Activated naive CD8-positive, alpha-beta T cell treated with anti-CD3 and anti-CD28 coated beads, Interleukin-2, amount 50 U/mL, for 16 hours (primary cell): ENCODE results near the gene KCNN4.
"Not testable (repeated sequence)": the region's sequence is repeated elsewhere in the genome, so short reads cannot be mapped to it uniquely, and the experiment has no call there.

Source experiments
- DNase-seq: peaks from one replicate; pipeline ENCODE4 v3.0.0-alpha.2; 2020; ENCODE audit warnings: low read depth, low spot score

The KCNN4 gene

DNA sequence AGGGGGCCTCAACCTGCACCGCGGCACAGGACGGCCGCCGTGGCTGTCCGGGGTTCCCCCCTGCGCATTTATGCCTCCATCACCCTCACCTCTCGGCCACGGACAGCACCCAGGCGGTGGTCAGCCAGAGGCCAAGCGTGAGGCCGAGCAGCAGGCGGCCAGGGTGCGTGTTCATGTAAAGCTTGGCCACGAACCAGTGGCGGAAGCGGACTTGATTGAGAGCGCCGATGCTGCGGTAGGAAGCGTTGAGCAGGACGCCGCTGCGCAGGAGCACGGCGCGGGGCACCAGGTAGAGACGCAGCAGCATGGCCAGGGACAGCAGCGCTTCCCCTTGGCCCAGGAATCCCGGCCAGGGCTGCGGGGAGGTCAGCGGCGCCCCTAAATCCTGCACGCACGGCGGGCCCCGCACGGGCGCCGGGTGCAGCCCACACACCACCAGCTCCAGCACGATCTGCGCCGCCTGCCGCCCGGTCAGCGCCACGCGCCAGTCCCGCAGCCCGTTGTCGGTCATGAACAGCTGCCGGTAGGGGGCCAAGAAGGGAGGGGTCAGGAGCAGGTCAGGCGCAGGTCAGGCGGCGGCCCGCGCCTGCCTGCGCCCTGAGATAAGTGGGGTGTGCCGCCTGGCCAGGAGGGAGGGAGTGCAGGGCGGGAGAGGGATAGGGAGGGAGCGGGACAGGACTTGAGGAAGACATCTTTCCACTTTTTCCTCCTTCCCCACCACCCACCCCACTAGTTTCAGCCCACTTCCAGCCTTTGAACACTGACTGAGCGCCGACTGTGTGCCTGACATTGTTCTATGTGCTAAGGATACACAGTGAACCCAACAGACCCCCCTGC is 6.5 kb downstream of the KCNN4 start:
- no peak for DNase-seq

DNA sequence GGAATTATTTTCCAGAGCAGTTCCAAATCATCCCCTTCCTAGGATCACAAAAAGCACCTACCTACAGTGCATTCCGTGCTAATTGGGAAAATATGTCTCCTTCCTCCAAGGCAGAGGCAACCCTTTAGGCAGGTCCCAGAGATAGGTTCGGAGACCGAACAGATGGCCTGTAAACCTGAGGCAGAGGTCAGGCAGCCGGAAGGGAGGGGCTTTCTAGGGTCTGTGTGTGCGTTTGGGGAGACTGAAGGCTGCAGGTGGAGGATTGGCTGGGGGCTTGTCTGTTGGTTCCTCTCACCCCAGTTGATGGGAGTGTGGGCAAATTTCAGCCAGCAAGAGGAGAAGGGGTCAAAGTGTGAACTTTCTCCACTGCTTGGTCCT is 7.1 kb downstream of the KCNN4 start:
- no peak for DNase-seq

DNA sequence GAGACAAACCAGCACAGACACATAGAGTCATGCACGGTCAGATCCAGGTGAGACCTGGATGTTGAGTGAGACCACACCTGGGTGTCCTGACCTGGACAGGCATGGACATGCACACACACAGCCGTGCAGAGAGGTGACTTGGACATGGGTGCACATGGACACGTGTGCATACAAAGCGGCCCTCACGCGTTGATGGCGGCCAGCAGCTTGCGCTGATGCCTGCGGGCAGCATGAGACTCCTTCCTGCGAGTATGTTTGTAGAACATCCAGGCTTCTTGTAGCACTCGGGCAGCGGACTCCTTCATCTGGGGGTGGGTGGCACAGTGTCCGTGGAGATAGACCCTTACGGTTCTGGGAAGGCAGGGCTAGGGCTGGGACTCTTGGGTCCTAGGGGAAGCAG is 11.5 kb downstream of the KCNN4 start:
- DNase-seq = no peak

DNA sequence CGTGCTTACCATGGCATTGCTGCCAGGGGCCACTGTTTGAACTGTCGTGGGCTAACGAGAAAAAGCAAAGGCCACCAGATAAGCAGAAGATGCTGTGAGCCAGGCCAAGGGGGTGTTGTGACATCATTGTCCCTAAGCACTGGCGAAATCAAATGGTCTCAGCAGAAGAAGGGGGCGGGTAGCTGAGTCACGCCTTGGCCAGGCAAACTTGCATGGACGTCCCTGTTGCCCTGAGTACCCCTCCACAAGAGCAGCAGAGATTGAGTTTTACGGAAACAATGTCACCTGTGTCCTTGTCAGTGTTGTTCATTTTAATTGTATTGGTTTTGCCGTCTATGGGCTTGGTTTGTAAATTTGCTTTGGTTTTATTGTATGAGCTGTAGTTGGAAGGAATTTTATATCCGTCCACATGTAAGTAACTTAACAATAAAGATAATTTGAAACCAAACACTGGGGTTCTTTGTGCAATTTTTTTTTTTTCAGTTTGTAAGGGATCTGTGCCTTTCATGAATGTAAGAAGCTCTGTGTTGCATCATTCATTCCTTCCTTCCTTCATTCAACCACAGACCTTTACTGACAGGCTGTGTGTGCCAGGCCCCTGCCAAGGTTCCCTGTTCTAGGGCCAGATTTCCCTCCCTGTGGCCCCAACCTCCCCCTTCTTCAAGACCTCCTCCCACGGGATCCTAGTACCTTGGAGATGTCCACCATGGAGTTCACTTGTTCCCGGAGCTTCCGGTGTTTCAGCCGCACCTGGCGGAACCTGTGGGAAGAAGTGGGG is 12.3 kb downstream of the KCNN4 start:
- no peak for DNase-seq

DNA sequence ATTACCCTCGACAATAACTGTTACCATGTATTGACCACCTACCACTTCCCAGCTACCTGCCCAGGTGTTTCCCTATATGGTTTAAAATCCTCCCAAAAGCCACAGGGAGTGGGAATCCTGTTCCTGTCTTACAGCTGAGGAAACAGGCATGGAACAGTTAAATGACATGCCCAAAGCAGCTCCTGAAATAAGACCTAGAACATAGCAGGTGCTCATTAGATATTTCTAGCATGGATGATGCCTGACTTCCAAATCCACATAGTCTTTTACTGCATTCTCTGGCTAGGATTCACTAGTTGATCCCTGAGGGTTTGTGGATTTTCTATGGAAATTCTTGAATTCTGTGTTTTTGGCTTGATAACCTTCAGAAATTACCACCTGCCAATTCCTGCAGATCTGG is 13.0 kb downstream of the KCNN4 start:
- DNase-seq = no peak

DNA sequence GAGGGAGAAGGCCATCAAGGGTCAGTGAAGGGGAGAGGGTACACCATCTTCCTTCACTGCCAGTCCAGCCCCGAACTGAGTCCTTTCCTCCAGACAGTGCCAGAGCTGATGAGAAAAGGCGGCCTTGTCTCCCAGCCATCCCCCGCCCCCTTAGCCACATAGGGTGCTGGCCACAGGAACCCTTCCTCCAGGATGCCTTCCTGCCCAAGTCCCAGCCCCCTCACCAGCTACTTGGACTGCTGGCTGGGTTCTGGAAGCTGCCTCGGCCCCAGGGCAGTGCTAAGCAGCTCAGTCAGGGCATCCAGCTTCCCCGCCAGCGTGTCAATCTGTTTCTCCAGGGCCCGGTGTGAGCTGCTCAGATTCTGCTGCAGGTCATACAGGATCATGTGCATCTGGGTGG is 13.5 kb downstream of the KCNN4 start:
- DNase-seq = no peak

DNA sequence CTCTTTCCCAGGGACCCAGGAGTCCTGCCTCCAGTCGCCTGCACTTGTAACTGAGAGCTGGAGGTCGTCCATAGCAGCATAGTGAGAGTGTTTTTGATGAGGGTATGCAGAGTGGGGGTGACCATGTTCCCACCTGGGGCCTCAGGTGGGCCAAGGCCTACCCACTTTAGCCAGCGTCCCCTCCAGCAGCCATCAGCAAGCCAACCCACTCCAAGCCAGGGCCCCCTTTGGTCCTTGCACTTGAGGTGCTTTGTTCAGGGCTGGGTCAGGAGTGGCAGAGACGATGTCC is 14.1 kb downstream of the KCNN4 start:
- DNase-seq = no peak

DNA sequence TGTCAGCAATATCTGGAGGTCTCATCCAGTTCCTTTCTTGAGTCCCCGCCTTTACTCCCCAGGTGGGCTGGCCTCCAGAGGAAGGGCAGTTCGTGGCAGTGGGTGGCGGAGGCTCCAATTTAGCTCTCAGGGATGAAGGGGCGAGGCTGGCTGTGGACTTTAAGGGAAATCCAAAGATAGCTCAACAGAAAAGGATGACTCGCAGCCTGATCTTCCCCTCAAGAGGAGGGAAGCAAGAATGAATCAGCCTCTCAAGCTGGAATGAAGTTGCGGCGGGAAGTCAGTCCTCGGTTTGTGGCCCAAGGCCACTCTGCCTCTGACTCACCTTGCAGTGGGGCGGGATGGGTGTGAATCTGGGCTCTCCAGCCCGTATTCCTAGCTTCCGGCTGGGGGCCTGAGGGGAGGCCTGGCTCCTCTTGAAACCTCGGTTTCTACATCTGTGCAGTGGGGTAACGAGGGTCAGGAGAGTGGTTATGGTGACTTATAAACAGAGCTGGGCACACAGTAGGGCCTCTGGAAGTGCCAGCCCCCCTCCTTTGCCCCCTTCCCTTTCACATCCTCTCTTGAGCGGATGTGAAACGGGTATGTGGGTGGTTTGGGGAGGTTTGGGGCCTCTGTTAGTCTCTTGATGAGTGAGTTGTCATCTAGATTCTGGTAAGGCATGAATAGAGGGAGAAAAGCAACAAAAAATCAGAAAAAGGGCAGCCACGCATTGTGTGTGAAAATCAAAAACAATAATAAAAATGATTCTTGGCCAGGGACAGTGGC is 15.5 kb downstream of the KCNN4 start:
- DNase-seq = peak; percentile 32

DNA sequence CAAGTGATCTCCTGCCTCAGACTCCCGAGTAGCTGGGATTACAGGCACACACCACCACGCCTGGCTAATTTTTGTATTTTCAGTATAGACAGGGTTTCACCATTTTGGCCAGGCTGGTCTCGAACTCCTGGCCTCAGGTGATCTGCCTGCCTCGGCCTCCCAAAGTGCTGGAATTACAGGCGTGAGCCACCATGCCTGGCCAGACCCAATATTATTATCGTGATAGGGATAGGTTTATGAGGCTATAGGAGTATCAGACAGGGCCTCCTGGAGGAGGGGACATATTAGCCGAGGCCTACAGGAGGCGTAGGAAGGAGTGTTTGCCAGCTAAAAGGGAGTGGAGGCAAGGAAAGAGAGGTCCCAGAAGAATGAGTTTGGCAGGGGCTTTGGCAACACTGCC is 16.1 kb downstream of the KCNN4 start:
- not testable (repeated sequence) for DNase-seq

DNA sequence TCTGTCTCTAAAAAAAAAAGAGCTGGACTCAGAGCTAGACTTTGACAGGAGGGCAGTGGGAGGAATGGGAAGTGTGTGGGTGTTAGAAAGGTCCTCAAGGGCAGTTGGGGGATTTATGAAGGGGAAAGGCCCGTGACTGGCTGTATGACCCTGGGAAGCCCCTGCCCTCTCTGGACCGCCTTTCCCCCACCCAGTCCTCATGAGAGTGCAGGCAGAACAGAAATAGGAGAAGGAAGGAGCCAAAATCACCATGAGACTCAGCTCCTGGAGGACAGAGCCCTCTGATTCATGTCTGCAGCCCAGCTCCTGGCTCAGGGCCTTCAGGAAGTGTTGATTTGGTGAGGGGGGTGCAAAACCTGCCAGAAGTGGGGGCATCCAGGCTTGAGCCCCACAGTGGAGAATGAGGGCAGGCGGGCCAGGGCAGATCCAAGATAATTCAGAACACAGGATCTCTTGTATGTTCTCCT is 17.3 kb downstream of the KCNN4 start:
- DNase-seq = no peak

DNA sequence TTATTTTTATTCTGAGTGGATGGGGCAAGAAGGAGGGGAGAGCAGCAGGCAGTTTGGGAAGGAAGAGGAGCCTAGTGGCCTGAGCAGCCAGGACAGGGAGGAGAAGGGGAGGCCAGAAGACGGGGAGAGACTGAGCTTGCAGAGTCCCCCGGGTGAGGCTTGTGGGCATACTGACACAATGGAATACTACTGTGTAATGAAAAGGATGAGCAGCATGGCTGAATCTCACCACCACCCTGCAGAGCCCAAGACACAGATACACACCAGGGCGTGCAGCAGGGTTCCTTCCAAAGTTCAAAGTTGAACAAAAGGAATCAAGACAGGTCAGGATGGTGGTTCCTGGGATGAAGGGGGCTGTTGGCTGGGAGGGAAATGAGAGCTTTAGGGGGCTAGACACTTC is 18.0 kb downstream of the KCNN4 start:
- no peak for DNase-seq

DNA sequence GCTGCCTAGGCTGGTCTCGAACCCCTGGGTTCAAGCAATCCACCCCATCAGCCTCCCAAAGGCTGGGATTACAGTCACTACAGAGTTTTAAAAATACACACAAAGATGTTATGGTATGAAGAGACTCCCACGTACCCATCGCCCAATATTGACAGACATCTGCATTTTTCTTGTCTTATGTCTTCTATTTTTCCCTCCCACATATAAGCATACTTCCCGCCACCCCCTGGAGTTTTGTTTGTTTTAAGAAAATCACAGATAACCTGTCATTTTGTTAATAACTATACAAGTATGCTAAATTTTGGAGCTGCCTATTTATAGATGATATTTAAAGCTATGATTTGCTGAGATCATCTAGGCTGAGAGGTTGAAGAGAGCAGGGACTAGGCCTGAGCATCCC is 19.8 kb downstream of the KCNN4 start:
- no peak for DNase-seq

DNA sequence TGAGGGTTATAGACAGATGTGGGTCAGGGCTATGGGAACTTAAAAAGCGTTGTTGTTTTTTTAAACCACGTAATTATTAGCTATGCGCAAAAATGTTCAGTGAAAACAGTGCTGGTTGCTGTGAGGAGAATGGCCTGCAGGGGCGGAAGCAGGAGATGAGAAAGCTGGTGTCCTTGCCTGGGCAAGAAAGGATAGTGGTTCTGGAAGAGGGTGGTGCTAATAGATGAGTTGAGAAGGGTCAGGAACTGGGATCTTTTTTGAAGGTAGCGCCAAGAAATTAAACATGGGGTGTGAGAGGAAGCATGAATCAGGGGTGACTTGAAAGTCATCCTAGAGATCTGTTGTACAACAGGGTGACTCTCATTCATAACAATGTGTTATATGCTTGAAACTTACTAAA is 21.3 kb downstream of the KCNN4 start:
- DNase-seq = no peak

DNA sequence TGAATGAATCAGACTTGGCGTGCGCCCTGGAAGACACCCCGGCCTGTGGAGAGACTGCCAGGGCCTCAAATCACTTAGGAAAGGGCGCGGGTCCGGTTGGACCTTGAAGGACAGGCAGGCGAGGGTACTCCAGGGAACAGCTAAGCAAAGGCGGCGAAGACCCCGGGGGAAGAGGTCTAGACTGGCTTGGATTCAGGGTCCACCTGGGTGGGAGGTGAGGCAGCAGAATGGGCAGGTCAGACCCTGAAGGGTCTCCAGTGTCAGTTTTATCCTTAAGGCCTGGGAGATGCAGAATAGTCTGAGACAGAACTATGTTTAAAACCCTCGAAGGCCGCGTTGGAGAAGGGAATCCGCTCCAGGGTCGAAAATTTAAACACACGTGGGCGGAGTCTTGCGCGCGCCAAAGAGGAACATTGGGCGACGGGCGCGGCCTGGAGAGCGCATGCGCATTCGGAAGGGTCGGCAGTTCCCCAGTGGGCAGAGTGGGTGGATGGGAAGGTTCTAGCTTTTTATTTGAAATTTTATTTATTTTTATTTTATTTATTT is 25.4 kb downstream of the KCNN4 start:
- DNase-seq = peak; percentile 38

DNA sequence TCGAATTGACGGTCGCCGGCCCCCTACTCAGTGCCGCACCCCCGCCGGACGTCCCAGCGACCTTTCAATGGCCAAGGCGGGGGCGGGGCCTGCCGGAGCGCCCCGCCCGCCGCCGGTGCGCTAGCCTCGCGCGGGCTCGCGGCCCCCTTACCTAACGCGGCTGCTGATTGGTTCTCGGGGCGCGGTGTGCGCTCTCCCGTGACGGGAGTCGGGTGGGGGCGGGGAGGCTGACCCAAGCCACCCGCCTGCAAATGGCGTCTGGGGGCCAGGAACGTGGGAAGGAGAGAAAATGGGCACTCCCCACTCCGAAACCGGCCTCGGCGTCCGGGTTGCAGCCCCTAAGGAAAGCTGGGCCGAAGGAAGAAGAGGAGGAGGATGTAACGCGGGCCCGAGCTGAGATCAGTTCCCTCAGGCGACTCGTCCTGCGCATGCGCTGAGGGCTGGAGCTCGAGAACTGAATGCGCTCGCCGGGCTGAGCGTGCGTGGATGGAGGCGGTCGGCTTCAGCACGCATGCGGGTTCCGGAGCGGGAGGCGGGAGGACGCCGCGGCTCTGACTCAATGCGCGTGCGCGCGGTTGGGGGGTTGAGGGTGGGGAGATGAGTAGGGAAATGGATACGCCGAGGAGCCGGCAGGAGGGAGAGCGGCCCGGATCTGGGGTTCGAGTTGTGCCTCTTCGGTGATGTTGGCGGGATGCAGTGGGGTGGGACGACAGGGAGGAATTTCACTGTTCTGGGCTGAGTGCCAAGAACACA is 26.1 kb downstream of the KCNN4 start, which contains the start of gene SMG9:
TSS of gene SMG9 (minus strand) at position 460 of the 753 bp plus-strand sequence. CDS start 4,221 bp downstream, outside the sequence.
- peak; percentile 94 for DNase-seq

DNA sequence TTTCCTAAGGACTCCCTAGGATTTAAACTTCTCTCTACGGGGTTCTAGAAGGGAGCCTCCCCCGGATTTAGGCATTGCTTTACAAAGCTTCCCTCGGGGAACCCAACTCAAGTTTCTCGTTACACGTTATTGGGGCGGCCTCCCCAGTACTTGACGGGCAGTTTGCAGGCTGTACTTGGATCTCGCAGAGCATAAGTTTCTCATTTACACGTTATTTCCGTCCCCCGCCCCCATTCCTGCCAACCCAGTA is 26.6 kb downstream of the KCNN4 start:
- DNase-seq = peak; percentile 71

DNA sequence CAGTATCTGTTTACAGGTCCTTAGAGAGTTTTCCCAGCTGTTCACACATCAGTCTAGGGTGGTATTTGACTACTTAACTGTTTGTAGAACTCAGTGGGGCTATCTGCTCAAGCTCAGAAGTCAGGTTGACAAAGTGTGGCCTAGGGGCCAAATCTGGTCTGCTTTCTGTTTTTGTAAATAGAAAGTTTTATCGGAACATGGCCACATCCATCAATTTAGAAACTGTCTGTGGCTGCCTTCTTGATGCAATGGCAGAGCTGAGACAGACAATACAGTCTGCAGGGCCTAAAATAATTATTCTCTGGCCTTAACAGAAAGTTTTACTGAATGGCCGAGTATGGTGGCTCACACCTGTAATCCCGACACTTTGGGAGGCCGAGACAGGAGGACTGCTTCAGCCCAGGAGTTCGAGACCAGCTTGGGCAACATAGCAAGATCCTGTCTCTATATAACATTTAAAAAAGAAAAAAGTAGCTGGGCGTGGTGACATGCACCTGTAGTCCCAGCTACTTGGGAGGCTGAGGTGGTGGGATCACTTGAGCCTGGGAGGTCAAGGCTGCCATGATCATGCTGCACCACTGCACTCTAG is 28.4 kb downstream of the KCNN4 start:
- no peak for DNase-seq

DNA sequence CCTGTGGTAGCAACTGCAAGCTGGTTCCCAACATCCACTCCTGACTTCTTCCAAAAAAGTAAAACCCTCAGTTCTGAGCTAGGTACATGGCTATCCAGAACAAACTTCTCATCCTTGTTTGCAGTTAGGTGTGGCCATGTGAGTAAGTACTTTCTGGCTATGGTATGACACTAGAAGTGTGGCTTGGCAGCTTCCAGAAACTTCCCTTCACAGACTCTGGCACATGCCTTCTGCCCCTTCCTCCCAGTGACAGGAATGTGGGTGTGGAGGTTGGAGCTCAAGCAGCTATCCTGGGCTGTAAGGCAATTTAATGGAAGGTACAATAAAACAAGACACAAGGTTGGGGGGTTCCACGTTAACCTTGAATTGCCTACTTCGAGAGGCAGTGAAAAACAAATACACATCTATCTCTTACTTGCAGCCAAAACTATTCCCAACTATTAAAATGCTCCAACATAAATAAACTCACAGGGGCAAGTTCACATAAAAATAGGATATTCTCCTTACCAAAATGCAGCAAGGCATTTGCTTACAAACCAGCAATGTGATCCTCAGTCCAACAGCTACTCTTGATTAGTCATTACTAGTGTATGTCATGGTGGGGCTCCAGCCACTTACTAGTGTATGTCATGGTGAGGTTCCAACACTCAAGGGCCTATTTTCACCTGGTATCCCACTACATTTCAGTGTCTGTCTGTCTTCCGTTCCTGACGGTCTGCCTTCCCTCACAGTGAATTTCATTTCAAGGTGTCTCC is 29.1 kb downstream of the KCNN4 start:
- no peak for DNase-seq

DNA sequence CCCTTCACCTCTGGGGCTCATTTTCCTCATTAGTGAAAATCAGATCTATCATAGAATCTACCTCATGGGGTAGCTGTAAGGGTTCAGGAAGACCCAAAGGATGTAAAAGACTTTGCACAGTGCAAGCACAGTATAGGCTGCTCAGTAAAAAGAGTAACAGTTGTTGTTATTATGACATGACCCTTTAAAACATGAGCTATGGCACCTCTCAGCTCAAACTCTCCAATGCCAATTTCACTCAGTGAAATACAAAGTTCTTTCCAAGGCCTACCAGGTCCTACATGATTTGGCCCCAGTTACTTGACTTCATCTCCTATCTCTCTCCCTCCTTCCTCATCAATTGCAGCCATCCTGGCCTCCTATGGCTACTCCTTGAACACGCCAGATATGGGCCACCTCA is 30.9 kb downstream of the KCNN4 start:
- DNase-seq = no peak

DNA sequence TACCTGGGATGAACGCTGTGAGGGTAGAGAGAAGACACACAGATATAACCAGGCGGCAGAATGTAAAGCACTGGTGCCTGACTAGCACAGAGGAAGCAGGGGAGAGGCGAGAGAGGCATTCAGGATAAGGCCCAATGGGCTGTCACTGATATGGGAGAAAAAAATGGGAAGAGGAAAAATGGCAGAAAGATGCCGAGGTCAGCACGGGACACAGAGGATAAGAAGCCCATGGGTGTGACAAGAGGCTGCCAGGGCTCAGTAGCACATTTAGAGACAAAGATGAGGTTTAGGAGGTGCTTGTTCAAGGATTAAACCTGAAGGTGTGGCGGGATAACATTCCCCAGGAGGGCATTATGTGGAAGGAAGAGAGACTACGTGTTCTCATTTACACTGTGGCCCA is 31.6 kb downstream of the KCNN4 start:
- no peak for DNase-seq

DNA sequence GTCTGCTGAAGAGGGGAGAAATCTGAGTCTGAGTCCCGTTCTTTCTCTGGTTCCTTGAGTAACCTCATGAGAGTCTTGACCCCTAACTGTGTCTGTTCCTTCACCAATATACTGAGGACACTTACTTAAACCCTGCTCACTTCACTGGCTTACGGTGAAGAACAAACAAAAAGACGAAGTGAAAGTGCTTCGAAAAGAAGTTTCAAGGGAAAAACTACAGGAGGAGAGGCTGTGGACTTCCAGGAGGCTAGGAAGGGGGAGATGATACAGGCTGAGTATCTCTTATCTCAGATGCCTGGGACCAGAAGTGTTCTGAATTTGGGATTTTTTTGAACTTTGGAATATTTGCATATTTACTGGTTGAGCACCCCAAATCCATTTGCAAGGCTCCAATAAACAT is 32.1 kb downstream of the KCNN4 start:
- no peak for DNase-seq
